Measurements from ENCODE around the gene LY6G6F.
A peak's percentile ranks its signal among the peaks of the same experiment; 100 is the strongest.

LY6G6F gene

DNA sequence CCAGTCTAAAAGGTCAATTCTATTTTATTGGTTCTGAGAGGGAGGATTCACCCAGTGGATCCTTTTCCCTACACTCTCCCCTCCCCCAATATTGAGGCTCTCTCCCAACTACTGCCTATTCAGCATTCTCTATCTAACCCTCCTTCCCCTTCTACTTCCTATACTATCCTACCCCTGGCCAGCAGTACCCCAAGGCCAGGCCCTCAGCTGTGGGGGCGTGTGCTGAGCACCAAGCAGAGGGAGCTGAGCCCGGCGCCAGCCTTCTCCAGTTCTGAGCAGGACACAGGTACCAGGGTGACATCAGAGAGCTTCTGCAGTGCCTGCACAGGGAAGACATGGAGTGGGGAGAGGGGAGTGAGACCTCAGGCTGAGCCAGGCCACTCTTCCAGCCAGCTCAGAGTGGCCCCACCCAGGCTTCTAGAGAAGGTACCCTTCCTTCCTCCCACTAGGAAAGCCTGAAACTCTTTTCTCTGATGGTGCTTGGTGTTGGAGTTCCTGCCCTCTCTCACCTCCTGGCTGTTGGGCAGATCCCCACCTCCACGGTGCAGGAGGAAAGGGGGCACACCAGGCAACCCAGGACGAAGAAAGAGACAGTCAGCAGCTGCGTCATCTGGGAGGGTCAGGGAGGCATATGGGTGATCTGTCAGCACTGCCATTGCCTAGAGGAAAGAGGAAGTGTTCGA is 20.5 kb downstream of the LY6G6F start:
- DNase-seq: no peak

DNA sequence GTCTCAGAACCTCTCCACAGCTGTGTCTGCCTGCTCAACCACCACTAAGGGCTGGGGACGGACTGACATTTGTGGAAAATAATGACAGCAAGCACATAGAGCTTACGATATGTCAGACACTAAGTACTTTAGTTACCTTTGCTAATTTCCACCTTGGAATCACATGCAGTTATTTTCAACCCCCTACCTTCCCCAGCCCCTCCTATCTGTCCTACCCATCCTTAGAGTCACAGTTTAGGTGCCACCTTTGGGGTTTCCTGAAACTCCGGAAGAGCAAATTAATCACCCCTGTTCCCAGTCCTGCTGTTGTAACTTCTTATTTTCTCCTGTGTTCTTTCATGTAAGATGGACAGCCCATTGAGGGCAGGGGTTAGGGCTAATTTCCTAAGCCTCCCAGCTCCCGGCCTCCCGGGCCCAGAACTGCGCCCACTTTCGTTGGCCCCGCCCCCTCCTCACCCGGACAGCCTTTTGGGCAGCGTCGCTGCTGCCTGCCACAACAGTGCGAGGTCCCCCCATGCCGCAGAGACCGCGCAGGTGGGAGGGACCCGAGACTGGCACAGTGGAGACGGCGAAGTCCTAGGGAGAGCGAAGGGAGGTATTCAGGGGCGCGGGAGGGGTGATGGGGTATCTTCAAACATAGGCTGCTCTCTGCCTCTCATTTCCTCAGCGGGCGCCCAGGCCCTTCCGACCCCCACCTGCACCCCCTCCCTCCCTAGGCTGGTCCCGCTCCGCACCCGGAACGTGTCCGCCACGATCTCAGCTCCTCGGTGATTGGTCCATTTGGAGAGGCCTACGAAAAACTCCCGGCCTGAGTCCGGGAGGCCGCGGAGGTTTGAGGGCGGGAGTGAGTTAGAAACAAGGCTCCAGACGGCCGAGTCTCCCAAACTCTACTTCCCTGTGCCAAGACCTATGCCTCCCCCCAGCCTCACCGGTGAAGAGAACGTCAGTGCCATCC is 21.3 kb downstream of the LY6G6F start:
- DNase-seq: no peak

DNA sequence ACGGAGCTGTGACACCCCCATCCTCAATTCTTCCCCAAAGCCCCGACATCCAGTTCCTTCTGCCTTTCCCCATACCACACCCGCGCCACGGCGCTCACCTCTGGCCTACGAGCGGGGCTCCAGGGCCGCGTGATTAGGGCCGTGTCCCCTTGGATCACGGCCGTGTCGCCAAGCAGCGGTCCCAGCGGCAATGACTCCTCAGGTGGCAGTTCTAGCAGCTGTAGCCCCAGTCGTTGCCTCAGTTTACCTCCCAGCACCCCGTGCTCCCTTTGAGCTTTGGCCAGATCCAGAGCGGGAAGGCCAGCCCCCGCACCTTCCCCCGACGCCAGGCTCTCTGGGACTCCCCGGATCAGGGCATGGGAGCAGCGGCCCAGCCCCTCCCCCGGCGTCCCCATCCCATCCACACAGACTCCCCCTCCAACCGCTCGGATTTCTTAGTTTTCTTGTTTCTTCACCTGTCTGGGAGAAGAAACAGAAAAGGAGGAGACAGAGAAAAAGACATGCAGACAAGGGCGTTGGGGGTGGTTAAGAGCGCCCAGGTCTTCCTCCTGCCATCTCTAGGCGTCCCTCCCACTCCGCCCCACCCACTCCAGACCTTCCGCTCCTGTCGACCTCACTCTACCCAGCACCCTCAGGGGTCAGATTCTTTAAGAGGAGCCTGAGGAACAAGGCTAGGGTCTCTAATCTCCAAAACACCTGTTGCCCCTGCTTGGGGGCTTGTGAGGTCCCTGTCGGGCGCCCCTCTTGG is 22.3 kb downstream of the LY6G6F start, which contains the start of gene DDAH2:
Gene DDAH2, minus strand, starts transcription at position 533 of the 748 bp plus-strand sequence. Its CDS starts 138 bp downstream, at position 395.
- DNase-seq: no peak

DNA sequence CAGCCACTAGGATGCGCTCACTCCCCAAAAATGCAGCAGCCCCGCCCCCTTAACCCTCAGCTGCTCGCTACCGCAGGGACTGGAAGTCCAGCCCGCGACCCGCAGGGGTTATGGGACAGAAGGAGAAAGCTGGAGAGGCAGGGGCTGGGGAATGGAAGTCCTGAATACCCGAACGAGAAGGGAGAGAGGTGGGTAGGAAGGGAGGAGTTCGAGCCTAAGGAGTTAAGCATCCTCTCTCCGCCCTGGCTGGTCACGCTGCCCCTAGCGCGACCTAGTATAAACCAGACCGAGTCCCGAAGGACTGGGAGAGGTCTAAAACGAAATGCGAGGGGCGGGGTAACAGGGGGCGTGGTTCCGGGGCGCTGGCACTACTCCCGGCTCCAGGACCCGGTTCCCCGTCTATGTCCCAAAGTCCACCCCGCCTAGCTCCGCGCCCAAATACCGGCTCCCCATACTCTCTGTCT is 22.9 kb downstream of the LY6G6F start:
- DNase-seq: peak; percentile 67

DNA sequence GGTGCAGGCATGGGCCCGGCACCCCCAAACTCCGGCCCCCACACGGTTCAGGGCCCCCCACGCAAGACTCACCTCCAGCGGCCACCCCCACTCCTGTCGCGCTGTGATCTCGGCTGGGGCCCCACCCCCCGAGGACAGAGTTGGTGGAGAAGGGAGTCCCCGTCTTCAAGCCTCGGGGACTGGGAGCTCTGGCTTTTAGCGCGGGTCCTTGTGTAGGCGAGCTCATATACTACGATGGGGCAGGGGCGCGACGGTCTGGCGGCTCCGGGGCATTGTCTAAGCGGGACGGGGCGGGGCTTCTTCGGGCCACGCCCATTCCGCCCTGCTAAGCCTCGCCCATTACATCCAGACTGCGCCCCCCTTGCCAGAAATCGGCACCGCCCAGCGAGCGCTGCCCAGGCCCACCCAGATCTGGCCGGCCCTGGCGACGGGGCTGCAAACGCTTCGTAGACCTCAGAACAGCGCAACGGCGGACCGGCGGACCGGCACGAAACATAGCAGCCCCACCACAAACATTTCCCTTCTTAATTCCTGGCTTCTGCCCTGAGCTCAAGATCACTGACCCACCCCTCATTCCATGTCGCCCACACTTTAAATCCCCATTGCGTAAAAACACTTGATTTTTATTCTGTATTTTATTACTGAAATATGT is 23.4 kb downstream of the LY6G6F start:
- DNase-seq: no peak

DNA sequence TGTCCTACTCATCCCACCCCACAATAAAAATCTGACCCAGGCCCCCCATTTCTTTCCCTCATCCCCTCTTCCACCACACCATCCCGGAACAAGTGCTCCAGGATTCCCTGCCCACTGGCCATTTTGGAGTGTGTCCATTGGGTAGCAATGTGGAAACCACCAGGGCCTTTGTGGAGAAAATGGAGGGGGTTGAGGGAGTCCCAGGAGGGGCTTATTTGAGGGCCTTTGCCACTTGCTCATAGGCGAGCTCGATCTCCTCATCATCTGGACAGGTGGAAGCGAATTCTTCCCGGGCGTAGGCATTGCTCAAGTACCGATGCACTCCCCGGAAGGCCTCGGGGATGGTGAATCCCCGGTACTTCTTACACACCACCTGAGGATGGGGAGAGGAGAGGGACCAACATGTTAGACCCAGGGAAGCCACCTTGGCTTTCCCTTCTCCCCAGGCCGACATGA is 24.0 kb downstream of the LY6G6F start:
- DNase-seq: no peak

DNA sequence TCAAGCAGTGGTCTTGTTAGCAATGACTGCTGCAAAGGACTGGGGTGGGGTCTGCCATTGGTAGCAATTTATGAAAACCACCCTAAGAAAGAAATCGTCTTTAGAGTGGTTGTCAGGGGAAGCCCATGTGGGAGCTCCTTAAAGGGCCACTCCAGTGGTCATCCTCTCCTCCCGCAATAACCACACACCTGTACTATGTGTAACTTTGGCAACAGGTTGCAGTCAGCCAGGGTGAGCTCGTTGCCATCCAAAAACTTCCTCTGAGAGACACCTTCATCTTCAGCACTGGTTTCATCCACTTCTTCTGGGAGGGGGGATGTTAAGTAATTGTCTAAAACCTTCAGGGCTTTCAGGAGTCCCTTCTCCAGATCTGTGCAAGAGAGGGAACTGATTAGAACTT is 25.4 kb downstream of the LY6G6F start:
- no peak for DNase-seq

DNA sequence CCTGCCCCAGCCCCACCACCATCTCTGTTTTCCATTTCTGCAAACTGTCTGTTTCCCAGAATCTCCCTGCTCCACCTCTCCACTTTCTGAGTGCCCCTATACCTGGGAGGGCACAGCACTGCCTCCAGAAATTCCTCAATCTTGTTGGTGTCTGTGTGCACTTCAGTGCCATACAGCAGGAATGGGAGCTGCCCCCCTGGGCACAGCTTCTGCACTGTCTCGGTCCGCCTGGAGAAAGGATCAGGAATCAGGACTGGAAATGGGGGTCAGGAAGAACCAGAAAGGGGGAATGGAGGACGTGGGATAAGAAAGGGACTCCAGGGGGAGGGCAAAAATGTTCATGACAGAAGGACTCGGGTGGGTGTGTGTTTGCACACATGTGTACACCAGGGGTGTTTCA is 27.1 kb downstream of the LY6G6F start:
- DNase-seq: no peak

DNA sequence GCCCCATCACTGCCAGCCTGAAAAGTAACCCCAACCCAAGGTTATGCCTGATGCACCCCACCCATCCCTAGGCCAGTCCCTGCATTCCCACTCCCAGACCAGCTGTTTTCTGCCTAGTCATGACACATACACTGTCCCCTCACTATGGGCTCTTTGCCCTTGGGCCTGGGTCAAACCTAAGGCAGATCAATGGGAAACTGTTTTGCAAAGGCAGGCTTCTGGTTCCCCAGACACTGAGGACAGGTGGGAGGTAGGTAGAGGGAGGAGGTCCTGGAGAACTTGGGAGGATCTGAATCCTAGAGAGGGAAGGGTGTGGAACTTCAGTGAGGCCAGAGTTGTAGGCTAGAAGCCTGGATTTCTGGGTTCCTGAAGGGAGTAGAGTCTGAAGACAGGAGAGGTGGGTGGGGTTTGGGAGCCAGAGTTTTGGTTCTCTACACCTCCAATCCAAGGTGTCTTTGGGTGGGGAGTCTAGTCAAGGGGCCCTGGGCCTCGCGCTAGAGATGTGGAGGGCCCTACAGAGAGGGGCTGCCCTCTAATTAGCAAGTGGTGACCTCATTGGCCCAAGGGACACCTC is 27.7 kb downstream of the LY6G6F start:
- no peak for DNase-seq

DNA sequence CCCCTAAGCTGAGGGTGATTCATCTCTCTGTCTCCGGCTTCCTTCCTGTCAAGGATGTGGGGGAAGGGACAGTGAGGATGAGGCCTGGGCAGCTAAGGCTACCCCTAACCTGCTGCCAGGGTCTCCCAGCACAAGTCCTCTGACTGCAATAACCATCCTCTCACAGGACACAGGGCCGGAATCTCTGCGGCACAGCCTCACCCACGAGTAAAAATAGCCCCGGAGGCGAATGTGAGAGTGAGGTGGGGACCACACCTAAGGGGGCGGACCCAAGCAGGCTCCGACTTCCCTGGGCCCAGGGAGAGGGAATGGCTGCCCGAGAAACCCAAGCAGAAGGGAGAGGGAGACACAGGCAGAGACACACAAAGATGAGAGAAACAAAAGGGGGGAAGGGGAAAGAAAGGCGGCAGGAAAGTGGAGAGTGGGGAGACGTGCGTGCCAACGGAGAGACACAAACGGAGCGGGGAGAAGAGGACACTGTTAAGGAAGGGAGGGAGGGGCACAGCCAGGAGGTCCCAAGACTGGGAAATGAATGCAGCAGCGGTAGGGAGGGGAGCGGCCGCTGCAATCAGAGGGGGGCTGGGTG is 28.2 kb downstream of the LY6G6F start:
- no peak for DNase-seq

DNA sequence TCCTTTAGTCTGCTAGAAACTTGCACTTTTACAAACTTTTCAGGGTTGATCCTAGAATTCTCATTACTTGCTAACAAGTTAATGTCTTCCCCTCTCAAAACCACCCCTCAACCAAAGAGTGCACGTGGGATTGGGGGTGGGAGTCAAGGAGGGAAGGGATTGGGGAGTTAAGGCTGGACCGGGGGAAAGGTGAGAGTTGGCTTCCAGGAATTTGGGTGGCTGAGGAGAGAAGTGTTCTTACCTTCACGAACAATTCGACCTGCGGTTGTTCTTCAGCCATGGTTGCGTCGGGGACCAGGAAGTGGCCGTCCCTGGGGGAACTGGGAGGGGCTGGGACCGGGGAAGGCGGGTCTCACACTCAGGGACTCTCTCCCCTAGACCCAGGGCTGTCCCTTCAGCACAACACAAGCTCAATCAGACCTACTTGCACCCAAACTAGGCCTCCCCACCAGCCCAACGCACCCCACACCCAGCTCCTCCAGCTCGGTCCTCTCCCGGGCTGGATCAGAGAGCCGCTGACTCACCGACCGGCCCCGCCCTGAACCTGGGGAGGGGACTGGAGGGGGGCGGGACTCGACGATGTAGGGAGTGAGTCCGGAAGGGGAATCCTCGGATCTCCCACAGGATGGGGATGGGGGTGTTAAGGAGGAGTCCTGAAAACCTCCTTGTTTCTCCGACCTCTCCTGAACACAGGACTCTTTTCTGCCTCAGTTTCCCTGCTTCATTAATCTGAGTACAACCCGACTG is 29.5 kb downstream of the LY6G6F start, which contains the start of gene CLIC1:
Gene CLIC1, minus strand, starts transcription at position 510 of the 747 bp plus-strand sequence. Its CDS starts 230 bp downstream, at position 280.
- DNase-seq: peak; percentile 58 to 79

DNA sequence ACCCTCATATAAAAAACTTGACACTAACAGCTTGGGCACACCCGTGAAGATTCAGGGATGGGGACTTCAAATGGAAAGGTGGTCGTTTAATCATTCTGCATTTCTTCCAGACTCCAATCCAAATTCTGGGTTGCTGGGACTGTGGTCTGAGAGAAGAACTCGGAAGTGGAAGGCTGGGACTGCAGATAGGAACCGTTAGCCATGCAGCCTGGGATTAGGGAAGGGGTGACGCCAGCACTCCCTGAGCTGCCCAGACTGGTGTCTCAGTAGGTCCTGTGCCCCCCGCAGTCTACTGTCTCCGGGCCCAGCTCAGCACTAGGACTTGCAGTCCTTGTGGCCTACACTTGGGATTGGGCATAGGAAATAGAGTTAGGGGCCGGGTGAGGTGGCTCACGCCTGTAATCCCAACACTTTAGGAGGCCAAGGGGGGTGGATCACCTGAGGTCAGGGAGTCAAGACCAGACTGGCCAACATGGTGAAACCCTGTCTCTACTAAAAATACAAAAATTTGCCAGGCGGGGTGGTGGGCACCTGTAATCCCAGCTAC is 30.2 kb downstream of the LY6G6F start:
- DNase-seq: no peak

DNA sequence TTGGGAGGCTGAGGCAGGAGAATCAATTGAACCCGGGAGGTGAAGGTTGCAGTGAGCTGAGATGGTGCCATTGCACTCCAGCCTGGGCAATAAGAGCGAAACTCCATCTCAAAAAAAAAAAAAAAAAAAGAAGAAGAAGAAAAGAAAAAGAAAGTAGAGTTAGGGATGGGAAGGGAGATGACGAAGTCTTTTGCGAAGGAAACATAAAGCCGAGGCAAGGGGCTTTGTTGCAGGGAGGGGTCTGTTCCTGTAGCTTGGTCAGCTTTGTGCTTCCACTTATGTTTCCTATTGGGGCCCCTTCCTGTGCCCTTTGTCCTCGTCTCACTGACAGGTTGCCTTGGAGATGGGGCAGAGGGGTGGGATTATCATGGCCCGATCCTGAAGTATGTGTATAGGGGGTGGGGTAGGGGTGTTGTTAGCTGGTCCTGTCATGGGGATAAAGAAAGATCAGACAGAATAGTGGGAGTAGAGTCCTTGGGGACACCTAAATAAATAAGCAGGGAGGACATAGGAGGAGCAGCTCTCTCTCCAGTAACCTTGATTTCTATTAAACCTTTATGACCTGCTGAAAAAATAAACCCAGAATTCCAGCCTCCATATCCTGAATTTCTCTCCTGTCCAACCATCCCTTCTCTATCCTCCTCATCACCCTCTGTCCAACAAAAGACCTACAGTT is 30.8 kb downstream of the LY6G6F start:
- DNase-seq: peak in 1 of 2 experiments; percentile 42

DNA sequence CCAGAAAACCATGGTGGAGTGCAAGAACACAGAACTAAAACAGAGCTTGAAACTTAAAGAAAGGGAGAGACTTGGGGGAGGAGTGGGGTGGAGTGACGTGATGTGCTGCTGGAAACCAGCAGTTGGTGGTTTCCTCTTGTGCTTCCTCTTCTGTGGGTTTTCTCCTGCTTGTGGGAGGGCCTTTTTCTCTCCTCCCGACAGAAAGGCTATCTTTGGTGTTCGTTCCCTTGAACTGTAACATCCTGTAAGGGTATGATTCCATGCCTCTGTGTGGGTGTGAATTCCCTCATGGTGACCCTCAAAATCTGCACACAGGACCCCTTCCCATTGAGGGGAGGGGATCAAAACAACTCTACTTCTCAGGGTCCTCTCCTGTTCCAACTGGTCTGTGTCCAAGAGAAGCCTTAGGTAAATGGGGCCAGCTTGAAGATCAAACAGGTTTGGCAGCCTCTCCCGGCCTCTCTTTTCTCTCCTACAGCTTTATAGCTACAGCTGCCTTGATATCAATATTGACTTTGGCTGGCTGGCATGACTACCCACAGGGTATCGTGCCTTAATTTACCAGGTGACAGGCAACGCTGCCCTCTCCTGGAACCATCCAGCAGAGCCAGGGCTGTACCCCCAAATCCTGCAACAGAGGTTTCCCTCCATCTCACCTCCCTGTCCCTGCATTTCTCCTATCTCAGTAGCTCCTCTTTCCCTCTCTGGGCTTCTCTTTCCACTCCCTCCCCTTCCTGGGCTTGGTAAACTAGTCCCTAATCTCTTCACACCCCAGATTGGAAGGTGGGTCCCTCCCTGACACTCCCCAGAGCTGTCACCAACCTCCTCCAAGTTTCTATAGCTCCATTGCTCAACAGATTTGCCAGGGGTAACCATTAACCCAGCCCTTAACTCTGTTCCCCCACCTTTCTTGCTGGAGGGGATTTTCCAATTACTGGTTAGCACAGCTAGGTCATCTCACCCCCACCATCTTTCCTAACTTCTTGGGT is 31.6 kb downstream of the LY6G6F start:
- DNase-seq: peak; percentile 76 to 89

DNA sequence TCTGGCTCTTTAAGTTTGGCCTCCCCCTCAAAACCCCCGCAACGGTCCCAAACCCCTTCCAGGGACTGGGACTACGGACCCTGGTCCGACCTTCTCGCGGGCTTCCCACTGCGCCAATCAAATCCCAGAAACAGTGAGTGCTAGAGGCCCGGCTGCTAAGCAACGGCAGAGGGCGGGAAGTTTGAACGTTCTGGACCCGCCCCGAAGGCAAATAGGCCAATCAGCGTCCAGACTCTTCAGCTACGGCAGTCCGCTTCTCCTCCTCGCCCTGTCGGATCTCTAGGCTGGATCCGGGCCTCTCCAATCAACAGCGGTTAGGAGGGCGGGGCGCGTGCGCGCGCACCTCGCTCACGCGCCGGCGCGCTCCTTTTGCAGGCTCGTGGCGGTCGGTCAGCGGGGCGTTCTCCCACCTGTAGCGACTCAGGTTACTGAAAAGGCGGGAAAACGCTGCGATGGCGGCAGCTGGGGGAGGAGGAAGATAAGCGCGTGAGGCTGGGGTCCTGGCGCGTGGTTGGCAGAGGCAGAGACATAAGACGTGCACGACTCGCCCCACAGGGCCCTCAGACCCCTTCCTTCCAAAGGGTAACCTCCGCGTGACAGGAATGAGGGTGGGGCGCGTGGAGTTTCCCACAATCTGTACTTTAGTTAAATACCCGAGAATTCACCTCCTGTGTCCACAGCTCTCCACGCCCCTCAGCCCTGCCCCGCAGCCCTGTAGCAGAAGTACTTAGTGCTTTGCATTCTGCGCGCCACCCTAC is 33.2 kb downstream of the LY6G6F start, which contains the start of gene MSH5:
Gene MSH5, plus strand, starts transcription at position 367 of the 758 bp plus-strand sequence. CDS start 462 bp downstream, outside the sequence.
- DNase-seq: peak; percentile 98 to 99

DNA sequence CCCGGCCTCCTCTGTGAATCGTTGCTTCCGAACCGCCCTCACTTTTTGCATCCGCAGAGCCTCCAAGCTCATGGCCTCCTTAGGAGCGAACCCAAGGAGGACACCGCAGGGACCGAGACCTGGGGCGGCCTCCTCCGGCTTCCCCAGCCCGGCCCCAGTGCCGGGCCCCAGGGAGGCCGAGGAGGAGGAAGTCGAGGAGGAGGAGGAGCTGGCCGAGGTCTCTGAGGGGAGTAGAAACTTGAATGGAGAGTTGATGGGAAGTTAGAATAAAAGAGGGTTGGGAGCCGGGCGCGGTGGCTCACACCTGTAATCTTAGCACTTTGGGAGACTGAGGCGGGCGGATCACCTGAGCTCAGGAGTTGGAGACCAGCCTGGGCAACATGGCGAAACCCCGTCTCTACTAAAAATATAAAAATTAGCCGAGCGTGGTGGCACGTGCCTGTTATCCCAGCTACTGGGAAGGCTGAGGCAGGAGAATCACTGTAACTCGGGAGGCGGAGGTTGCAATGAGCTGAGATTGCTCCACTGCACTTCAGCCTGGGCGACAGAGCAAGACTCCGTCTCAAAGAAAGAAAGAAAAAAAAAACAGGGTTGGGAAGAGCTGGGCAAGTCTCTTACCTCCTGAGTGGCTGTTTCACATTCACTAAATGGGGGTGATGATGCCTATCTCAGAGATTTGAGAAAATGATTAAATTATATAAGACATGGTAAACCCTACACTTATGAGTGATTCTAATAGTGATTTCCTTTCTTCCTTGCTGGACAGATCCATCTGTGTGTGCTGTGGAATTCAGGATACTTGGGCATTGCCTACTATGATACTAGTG is 33.9 kb downstream of the LY6G6F start:
- DNase-seq: no peak

DNA sequence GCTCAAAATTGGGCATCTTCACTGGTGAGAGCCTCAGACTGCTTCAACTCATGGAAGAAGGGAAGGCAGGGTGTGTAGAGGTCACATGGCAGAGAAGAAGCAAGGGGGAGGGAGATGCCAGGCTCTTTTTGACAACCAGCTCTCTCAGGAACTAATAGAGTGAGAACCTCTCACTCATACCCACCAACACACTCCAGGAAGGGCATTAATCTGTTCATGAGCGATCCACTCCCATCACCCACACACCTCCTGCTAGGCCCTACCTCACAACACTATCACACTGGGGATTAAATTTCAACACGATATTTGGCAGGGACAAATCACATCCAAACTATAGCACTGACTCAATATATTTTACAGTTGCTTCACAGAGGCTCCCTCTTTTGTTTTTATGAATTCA is 35.1 kb downstream of the LY6G6F start:
- no peak for DNase-seq
